Nephron progenitor cell (in vitro differentiated cells): ENCODE results near the gene PIGH.

Experiments
- DNase-seq: peaks from one replicate; pipeline ENCODE4 v3.0.0; 2021
- H3K27ac Mint-ChIP-seq: 2 replicates; pipeline ENCODE4 v1.8.0; 2021; ENCODE audit warnings: mild to moderate bottlenecking, moderate library complexity, mixed read lengths
- H3K27me3 Mint-ChIP-seq: 2 replicates; pipeline ENCODE4 v1.8.0; 2021; ENCODE audit warnings: mild to moderate bottlenecking, low read depth, mixed read lengths; ENCODE audit not compliant: poor library complexity
- H3K36me3 Mint-ChIP-seq: 2 replicates; pipeline ENCODE4 v1.8.0; 2021; ENCODE audit warnings: low read depth, mixed read lengths
- H3K4me1 Mint-ChIP-seq: 2 replicates; pipeline ENCODE4 v1.8.0; 2021; ENCODE audit warnings: mixed read lengths
- H3K4me3 Mint-ChIP-seq: 2 replicates; pipeline ENCODE4 v1.8.0; 2021; ENCODE audit warnings: mild to moderate bottlenecking, moderate library complexity, mixed read lengths
- H3K9me3 Mint-ChIP-seq: 2 replicates; pipeline ENCODE4 v1.8.0; 2021; ENCODE audit warnings: mild to moderate bottlenecking, moderate library complexity, mixed read lengths
- TF ChIP-seq, protein P1 (sequence below): fragments of 200-600 bp; sonication (generic); IDR thresholded peaks from 2 replicates; pipeline ENCODE4 v1.5.0; 2021; ENCODE audit warnings: antibody characterized with exemption

PIGH gene

DNA sequence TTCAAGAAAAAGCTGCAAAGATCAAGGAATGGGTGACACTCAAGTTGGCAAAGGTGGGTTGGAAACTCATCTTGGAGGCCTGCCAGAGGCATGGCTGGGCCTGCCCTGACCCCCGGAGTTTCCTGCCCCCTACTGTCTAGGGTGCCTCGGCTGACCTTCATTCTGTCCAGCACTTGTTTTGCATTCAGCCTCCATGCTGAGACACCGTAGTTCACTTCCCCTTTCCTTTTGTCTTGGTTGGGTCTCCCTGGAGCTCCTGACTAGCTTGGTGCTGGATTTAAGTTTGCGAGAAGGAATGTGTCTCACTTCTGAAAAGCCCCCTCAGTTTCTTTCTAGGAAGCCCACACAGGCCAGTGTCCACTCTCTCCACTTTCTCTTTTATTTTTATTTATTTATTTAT, 40.4 kb downstream of the PIGH start:
- Mint-ChIP-seq H3K36me3 (peaks cover 47% of the 10 kb centered on the region), H3K4me3 (no peak overlapping the region), H3K27ac (peak overlapping the region; percentile 19), H3K4me1 (no peaks in the 10 kb centered on the region), H3K9me3 (no peaks in the 10 kb centered on the region), H3K27me3 (no peaks in the 10 kb centered on the region)
- DNase-seq = no peak
- TF ChIP-seq, protein P1, sequence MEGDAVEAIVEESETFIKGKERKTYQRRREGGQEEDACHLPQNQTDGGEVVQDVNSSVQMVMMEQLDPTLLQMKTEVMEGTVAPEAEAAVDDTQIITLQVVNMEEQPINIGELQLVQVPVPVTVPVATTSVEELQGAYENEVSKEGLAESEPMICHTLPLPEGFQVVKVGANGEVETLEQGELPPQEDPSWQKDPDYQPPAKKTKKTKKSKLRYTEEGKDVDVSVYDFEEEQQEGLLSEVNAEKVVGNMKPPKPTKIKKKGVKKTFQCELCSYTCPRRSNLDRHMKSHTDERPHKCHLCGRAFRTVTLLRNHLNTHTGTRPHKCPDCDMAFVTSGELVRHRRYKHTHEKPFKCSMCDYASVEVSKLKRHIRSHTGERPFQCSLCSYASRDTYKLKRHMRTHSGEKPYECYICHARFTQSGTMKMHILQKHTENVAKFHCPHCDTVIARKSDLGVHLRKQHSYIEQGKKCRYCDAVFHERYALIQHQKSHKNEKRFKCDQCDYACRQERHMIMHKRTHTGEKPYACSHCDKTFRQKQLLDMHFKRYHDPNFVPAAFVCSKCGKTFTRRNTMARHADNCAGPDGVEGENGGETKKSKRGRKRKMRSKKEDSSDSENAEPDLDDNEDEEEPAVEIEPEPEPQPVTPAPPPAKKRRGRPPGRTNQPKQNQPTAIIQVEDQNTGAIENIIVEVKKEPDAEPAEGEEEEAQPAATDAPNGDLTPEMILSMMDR = no peak

DNA sequence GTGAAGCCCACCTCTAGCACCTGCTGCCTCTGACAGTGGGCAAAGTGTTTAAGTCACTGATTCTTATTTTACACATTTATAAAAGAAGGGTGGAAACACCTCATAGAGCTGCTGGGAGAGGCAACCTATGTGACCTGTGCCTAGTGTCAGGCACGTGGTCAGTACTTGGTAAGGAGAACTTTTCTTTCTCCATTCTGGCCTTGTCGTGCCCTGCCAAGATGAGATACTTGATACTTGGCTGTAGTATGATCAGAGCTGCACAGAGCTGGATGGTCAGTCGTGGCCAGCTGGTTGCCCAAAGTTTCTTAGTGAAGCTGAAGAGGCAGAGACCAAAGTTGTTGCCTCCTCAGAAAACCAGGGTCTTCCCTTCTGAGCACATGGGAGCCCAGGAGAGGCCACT, 42.4 kb downstream of the PIGH start:
- no peak overlapping the region for H3K27ac Mint-ChIP-seq
- H3K36me3 Mint-ChIP-seq = peaks cover 43% of the 10 kb centered on the region
- no peak overlapping the region for H3K4me3 Mint-ChIP-seq
- H3K4me1 Mint-ChIP-seq = no peaks in the 10 kb centered on the region
- TF ChIP-seq, protein P1 = no peak
- H3K27me3 Mint-ChIP-seq = no peaks in the 10 kb centered on the region
- no peaks in the 10 kb centered on the region for H3K9me3 Mint-ChIP-seq
- no peak for DNase-seq

DNA sequence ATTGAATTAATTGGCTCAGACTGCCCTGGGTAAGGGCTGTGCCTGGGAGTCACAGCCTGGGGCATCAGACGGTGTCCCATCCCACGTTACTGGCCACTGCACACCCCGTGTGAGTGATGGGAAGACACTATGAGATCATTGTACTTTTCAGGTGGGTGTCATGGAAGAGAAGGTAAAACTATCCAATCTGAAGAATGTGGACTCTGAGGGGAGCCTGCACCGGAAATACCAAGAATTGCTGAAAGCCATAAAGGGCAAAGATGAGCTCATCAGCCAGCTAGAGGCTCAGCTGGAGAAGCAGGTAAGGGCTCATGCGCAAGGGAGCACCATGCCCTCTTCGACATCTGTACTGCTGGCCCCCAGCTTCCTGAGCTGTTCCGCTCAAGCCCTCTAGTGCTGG, 43.0 kb downstream of the PIGH start:
- no peak overlapping the region for H3K4me3 Mint-ChIP-seq
- no peaks in the 10 kb centered on the region for H3K4me1 Mint-ChIP-seq
- H3K27ac Mint-ChIP-seq = no peak overlapping the region
- no peak for DNase-seq
- TF ChIP-seq, protein P1 = no peak
- no peaks in the 10 kb centered on the region for H3K9me3 Mint-ChIP-seq
- no peaks in the 10 kb centered on the region for H3K27me3 Mint-ChIP-seq
- H3K36me3 Mint-ChIP-seq = peaks cover 44% of the 10 kb centered on the region

DNA sequence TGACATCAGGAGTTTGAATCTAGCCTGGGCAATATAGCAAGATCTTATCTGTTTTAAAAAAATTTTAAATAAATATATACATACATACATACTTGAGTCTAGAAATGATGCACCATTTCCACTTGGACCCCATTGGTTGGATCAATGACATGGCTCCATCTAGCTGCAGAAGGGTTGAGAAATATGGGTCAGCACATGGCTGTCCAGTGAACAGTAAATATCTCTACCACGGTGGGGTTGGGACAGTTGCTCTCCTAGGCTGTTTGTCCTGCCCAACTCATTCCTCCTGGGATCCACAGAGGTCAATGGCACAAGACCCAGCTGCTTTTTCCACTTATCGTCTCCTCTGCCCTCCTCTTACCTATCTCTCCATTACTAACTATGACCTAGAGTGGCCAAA, 43.4 kb downstream of the PIGH start:
- TF ChIP-seq, protein P1 = no peak
- Mint-ChIP-seq H3K27me3 (no peaks in the 10 kb centered on the region), H3K4me3 (no peak overlapping the region), H3K4me1 (no peaks in the 10 kb centered on the region), H3K36me3 (peaks cover 47% of the 10 kb centered on the region), H3K9me3 (no peaks in the 10 kb centered on the region), H3K27ac (no peak overlapping the region)
- no peak for DNase-seq

DNA sequence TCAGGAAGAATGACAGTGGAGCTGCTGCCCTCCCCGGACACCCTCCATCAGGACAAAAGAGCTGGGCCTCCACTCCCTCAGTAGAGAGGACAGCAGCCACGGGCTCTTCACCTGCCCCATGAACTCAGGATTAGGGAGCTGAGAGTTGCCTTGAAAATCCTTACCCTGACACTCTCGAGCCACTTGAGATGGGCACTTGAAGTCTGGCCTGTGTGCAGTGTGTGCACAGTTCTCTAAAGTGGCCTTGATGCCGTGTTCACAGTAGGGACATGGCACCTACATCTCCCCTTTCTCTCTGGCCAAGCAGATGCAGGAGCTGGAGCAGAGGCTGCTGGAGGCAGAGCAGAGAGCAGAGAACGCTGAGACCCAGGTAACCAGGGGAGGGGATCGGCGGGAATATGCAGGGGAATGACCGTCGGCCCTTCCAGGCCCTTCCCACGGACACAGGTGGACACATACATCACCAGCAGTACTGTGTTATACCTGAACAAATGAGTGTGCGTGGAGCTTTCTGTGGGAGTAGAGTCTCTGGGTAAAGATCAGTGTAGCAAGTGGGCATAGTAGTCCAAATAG, 44.5 kb downstream of the PIGH start:
- no peak overlapping the region for H3K4me3 Mint-ChIP-seq
- no peak for DNase-seq
- TF ChIP-seq, protein P1 = no peak

DNA sequence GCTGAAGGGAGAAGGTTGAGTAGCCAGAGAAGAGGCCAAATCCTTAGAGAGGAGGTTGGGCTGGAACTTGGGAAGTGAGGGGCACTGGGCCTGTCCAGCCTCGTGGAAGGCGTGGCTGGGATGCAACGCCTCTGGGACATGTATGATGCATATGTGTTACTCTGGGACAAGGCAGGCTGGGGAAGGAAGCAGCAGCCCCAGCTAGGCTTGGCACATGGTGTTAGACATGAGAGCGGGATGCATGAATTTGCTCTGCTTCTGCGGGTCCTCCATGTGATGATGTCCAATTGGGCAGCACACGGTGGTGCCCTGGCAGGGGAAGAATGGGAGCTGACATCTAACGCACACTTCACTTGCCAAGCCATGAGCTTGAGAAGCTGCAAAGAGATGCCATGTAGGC, 45.7 kb downstream of the PIGH start:
- TF ChIP-seq, protein P1 = no peak
- no peaks in the 10 kb centered on the region for H3K9me3 Mint-ChIP-seq
- H3K36me3 Mint-ChIP-seq = peaks cover 50% of the 10 kb centered on the region
- H3K27ac Mint-ChIP-seq = no peak overlapping the region
- DNase-seq = no peak
- H3K27me3 Mint-ChIP-seq = no peaks in the 10 kb centered on the region
- no peak overlapping the region for H3K4me3 Mint-ChIP-seq
- H3K4me1 Mint-ChIP-seq = no peaks in the 10 kb centered on the region

More for the DNA sequence above, 44.5 kb downstream of the PIGH start:
- Mint-ChIP-seq H3K9me3 (no peaks in the 10 kb centered on the region), H3K36me3 (peaks cover 52% of the 10 kb centered on the region), H3K27ac (no peak overlapping the region), H3K4me1 (no peaks in the 10 kb centered on the region), H3K27me3 (no peaks in the 10 kb centered on the region)
